DND-41 (cell line): ENCODE data around the gene CAP1.

Experiments used
- CTCF ChIP-seq: IDR thresholded peaks from 2 replicates; pipeline ENCODE4 v1.5.1; 2012; ENCODE audit warnings: borderline replicate concordance, low read length, moderate library complexity, mild to moderate bottlenecking; ENCODE audit not compliant: poor library complexity, severe bottlenecking; ENCODE audit errors: extremely low read depth
- EZH2 ChIP-seq: IDR thresholded peaks from 3 replicates; pipeline ENCODE4 v1.6.1; 2012; ENCODE audit warnings: borderline replicate concordance, low read depth, mild to moderate bottlenecking, moderate library complexity, low read length, inconsistent platforms; ENCODE audit not compliant: severe bottlenecking

GRCh38 chr1:40036574-40036973, 4.0 kb upstream of the CAP1 start:
- TF ChIP-seq CTCF: no peak
- TF ChIP-seq EZH2: no peak
